Measurements from ENCODE around the gene RASSF1.

DNA sequence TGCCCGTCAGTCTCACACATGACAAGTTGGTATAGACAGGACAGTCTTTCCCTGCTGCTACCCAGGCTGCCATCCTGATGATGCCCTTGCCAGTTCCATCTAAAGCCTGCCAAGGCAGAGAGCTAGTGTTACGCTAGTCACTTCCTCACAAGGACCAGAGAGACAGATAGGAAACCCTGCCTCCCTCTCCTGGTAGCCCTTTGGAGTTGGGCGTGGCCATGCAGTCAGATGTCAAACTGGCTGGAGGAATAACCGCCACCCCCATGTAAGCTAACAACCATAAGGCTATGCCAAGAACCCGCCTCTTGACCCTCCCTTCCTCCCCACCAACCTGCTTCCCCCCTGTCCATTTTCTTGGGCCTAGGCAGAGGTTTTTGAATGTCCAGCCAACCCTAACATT is 15.9 kb upstream of the RASSF1 start:
- no peak for TF ChIP-seq TCF12 (IDR thresholded peaks at IDR 0.05; ENCODE audit: low read depth, low read length)
- TF ChIP-seq, protein P1, sequence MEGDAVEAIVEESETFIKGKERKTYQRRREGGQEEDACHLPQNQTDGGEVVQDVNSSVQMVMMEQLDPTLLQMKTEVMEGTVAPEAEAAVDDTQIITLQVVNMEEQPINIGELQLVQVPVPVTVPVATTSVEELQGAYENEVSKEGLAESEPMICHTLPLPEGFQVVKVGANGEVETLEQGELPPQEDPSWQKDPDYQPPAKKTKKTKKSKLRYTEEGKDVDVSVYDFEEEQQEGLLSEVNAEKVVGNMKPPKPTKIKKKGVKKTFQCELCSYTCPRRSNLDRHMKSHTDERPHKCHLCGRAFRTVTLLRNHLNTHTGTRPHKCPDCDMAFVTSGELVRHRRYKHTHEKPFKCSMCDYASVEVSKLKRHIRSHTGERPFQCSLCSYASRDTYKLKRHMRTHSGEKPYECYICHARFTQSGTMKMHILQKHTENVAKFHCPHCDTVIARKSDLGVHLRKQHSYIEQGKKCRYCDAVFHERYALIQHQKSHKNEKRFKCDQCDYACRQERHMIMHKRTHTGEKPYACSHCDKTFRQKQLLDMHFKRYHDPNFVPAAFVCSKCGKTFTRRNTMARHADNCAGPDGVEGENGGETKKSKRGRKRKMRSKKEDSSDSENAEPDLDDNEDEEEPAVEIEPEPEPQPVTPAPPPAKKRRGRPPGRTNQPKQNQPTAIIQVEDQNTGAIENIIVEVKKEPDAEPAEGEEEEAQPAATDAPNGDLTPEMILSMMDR (IDR thresholded peaks at IDR 0.05; ENCODE audit: control extremely low read depth in 1 of 3, insufficient read depth in 1 of 3, low read depth in 1 of 3, low read length in 3 of 3), result no peak
- no peak for TF ChIP-seq POLR2A (IDR thresholded peaks at IDR 0.05; ENCODE audit: control extremely low read depth in 1 of 2, low read depth in 2 of 2, low read length in 2 of 2)
- no peak for TF ChIP-seq JUN (IDR thresholded peaks at IDR 0.05; ENCODE audit: low read depth, low read length)
- TF ChIP-seq KDM5A (IDR thresholded peaks at IDR 0.05; ENCODE audit: low read length), result no peak
- no peak for TF ChIP-seq EZH2 (IDR thresholded peaks at IDR 0.05; ENCODE audit: low read depth, low read length, severe bottlenecking)
- TF ChIP-seq, protein P2, sequence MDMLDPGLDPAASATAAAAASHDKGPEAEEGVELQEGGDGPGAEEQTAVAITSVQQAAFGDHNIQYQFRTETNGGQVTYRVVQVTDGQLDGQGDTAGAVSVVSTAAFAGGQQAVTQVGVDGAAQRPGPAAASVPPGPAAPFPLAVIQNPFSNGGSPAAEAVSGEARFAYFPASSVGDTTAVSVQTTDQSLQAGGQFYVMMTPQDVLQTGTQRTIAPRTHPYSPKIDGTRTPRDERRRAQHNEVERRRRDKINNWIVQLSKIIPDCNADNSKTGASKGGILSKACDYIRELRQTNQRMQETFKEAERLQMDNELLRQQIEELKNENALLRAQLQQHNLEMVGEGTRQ (IDR thresholded peaks at IDR 0.05; ENCODE audit: low read length), result no peak
- TF ChIP-seq FOSL1 (IDR thresholded peaks at IDR 0.05; ENCODE audit: insufficient read depth, low read depth, low read length), result no peak
- TF ChIP-seq YY1 (IDR thresholded peaks at IDR 0.05; ENCODE audit: low read depth, low read length), result no peak

Measured in H1 (cell line).